Activated T-helper 2 cell treated with anti-CD3 and anti-CD28 coated beads, Interferon-gamma antibody, Interleukin-2, Interleukin-4, amounts not matched to agents 10 μg/mL and 5 μg/mL and 100 μg/mL, durations not matched to agents 14 hours and 24 hours and 36 hours (primary cell): Measurements from ENCODE around the gene PTCD2. TPM values are rescaled to one million over a fixed set of nuclear protein-coding genes. Genes with fewer than 3 reads are reported as not detected.

Experiments
- total RNA-seq: library from RNA; stranded (reverse); gene quantifications from 2 replicates; pipeline ENCODE4 v1.2.3, GENCODE V29; 2022

Gene PTCD2
- total RNA-seq, 1 donor from 2014 or later, result 16.8 TPM

Other genes starting within 250 kb of the PTCD2 start
- 0.32 and 0.57 TPM in 2 replicates for gene MAP1B, start 212.9 kb upstream of the PTCD2 start, total RNA-seq
- gene MRPS27, start 133 bp upstream of the PTCD2 start, total RNA-seq, result 96.8 and 98.4 TPM in 2 replicates
- gene ZNF366, start 187.0 kb downstream of the PTCD2 start, total RNA-seq, result not detected in 2 replicates